ENCODE measurements around the gene ROCK2. TPM values are rescaled to one million over a fixed set of nuclear protein-coding genes. Genes with fewer than 3 reads are reported as not detected.

The ROCK2 gene
- polyA plus RNA-seq, 1 donor (not counting 4 experiments of a cell fraction or from before 2014, with no cell fraction given), result 12.6 TPM

- H3K4me2 ChIP-seq (ENCODE audit: control insufficient read depth, extremely low read depth, insufficient read depth, low read depth, low read length), result no peak overlapping the region
- FAIRE-seq (no peak), DNase-seq (ENCODE audit: low read depth, low spot score) (no peak)
- H3K27ac ChIP-seq (ENCODE audit: control insufficient read depth, insufficient read depth, low read length), result no peak overlapping the region
- H3K79me2 ChIP-seq (ENCODE audit: control insufficient read depth, insufficient read depth, low read length), result no peaks in the 10 kb centered on the region
- H3K4me1 ChIP-seq (ENCODE audit: control insufficient read depth, extremely low read depth, insufficient read depth, low read length), result peaks cover 2% of the 10 kb centered on the region
- H4K20me1 ChIP-seq (ENCODE audit: control insufficient read depth, extremely low read depth, insufficient read depth, low read length), result no peaks in the 10 kb centered on the region
- no peaks in the 10 kb centered on the region for H3K9me1 ChIP-seq (ENCODE audit: control insufficient read depth, extremely low read depth, insufficient read depth, low read length)
- dilution Hi-C loops (cut with MboI; ENCODE audit: extremely low pct_ligation_motif_present, low sequenced_read_pairs), result no loop called here
- no peak overlapping the region for H3K4me3 ChIP-seq (ENCODE audit: control insufficient read depth in 2 of 3, extremely low read depth in 1 of 3, insufficient read depth in 2 of 3, low read depth in 1 of 3, low read length in 3 of 3)
- H3K9ac ChIP-seq (ENCODE audit: control insufficient read depth, extremely low read depth, insufficient read depth, low read length), result no peak overlapping the region
- H2AFZ ChIP-seq (ENCODE audit: control insufficient read depth, low read length), result no peak overlapping the region
- H3K36me3 ChIP-seq (ENCODE audit: control insufficient read depth in 2 of 2, extremely low read depth in 1 of 2, insufficient read depth in 2 of 2, low read length in 2 of 2), result no peaks in the 10 kb centered on the region
- no peaks in the 10 kb centered on the region for H3K9me3 ChIP-seq (ENCODE audit: control insufficient read depth, low read depth, low read length)
- no peaks in the 10 kb centered on the region for H3K27me3 ChIP-seq (ENCODE audit: control insufficient read depth, extremely low read depth, insufficient read depth, low read length)
- TF ChIP-seq CTCF (optimal IDR thresholded peaks at IDR 0.05 in 1 of 3, IDR thresholded peaks at IDR 0.05 in 1 of 3, conservative IDR thresholded peaks at IDR 0.05 in 1 of 3; ENCODE audit: extremely low read depth in 1 of 3, insufficient read depth in 2 of 3, low read length in 3 of 3) (no peak), EZH2 (IDR thresholded peaks at IDR 0.05; ENCODE audit: low read length) (no peak)
Observed at GRCh38 chr2:11160731-11161455, 183.5 kb downstream of the ROCK2 start.

DNA sequence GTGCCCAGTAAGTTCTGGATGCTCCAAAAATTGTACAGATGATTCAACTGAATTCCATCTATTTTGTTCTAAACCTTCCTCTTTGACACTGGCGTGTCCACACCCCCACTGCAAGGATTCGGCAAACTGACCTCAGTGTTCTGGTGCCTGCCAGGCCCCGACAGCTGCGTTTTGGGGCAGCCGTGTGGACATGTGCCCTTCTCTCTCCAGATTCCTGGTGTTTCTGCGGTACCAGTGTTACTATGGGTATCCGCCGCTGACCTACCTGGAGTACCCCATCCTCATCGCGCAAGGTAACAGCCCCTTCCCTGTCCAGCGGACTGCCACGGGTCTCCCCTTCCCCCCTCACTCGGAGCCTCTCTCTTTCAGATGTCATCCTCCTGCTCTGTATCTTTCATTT, 184.2 kb downstream of the ROCK2 start:
- H4K20me1 ChIP-seq (ENCODE audit: control insufficient read depth, extremely low read depth, insufficient read depth, low read length), result no peaks in the 10 kb centered on the region
- no peak for DNase-seq (ENCODE audit: low read depth, low spot score)
- no peaks in the 10 kb centered on the region for H3K79me2 ChIP-seq (ENCODE audit: control insufficient read depth, insufficient read depth, low read length)
- dilution Hi-C loops (cut with MboI; ENCODE audit: extremely low pct_ligation_motif_present, low sequenced_read_pairs), result no loop called here
- no peaks in the 10 kb centered on the region for H3K9me3 ChIP-seq (ENCODE audit: control insufficient read depth, low read depth, low read length)
- no peak overlapping the region for H3K27ac ChIP-seq (ENCODE audit: control insufficient read depth, insufficient read depth, low read length)
- no peak overlapping the region for H3K9ac ChIP-seq (ENCODE audit: control insufficient read depth, extremely low read depth, insufficient read depth, low read length)
- no peaks in the 10 kb centered on the region for H3K27me3 ChIP-seq (ENCODE audit: control insufficient read depth, extremely low read depth, insufficient read depth, low read length)
- no peak overlapping the region for H2AFZ ChIP-seq (ENCODE audit: control insufficient read depth, low read length)
- no peaks in the 10 kb centered on the region for H3K36me3 ChIP-seq (ENCODE audit: control insufficient read depth in 2 of 2, extremely low read depth in 1 of 2, insufficient read depth in 2 of 2, low read length in 2 of 2)
- no peak for TF ChIP-seq CTCF (optimal IDR thresholded peaks at IDR 0.05 in 1 of 3, IDR thresholded peaks at IDR 0.05 in 1 of 3, conservative IDR thresholded peaks at IDR 0.05 in 1 of 3; ENCODE audit: extremely low read depth in 1 of 3, insufficient read depth in 2 of 3, low read length in 3 of 3)
- TF ChIP-seq EZH2 (IDR thresholded peaks at IDR 0.05; ENCODE audit: low read length), result no peak
- H3K4me3 ChIP-seq (ENCODE audit: control insufficient read depth in 2 of 3, extremely low read depth in 1 of 3, insufficient read depth in 2 of 3, low read depth in 1 of 3, low read length in 3 of 3), result no peak overlapping the region
- peaks cover 3% of the 10 kb centered on the region for H3K4me1 ChIP-seq (ENCODE audit: control insufficient read depth, extremely low read depth, insufficient read depth, low read length)
- no peak overlapping the region for H3K4me2 ChIP-seq (ENCODE audit: control insufficient read depth, extremely low read depth, insufficient read depth, low read depth, low read length)
- FAIRE-seq, result no peak
- H3K9me1 ChIP-seq (ENCODE audit: control insufficient read depth, extremely low read depth, insufficient read depth, low read length), result no peaks in the 10 kb centered on the region
